Prostate gland (tissue), 2 donors: ENCODE results near the gene RIPOR2. TPM values are rescaled to one million over a fixed set of nuclear protein-coding genes. Genes with fewer than 3 reads are reported as not detected.
"Not testable (repeated sequence)": the region's sequence is repeated elsewhere in the genome, so short reads cannot be mapped to it uniquely, and the experiment has no call there.

Experiments
- DNase-seq: peaks from one replicate; pipeline ENCODE4 v3.0.0-alpha.2; 2019; ENCODE audit warnings: low spot score
- H3K27ac ChIP-seq, 2 donors: fragments of 200-600 bp; sonication (generic); 2 replicates each; pipeline ENCODE4 v1.5.1; 2017 to 2019
- H3K27me3 ChIP-seq: fragments of 200-600 bp; sonication (generic); replicated peaks from 2 replicates; pipeline ENCODE4 v1.5.1; 2019; ENCODE audit not compliant: insufficient read depth
- H3K36me3 ChIP-seq, 2 donors: fragments of 200-600 bp; sonication (generic); 1 replicate in 1 of 2; 2 replicates in 1 of 2; pipeline versions ENCODE4 v1.5.1 to v1.8.1; 2017 to 2019
- H3K4me1 ChIP-seq: fragments of 200-600 bp; sonication (generic); replicated peaks from 2 replicates; pipeline ENCODE4 v1.5.1; 2019
- H3K4me3 ChIP-seq, 2 donors: fragments of 200-600 bp; sonication (generic); 2 replicates each; pipeline ENCODE4 v1.5.1; 2017 to 2019
- H3K9me3 ChIP-seq: fragments of 200-600 bp; sonication (generic); 2 replicates; pipeline ENCODE4 v1.5.1; 2017
- POLR2A ChIP-seq: fragments of 450-650 bp; IDR thresholded peaks from one replicate; pipeline ENCODE4 v1.6.1; 2016; ENCODE audit warnings: antibody characterized with exemption, mild to moderate bottlenecking
- POLR2AphosphoS5 ChIP-seq: sonication (generic); formaldehyde crosslinking; IDR thresholded peaks from one replicate; pipeline ENCODE4 v1.6.1; 2017; ENCODE audit warnings: antibody characterized with exemption
- WGBS: methylation state at CpG from one replicate; pipeline ENCODE4 v1.1.5; 2018; 5-methylcytosine and 5-hydroxymethylcytosine counted together
- intact Hi-C: fragments of 100-400 bp; cut with DNase I; formaldehyde crosslinking; loops from one replicate; pipeline ENCODE4 v1.14.2; 2022
- total RNA-seq, 2 donors: library from RNA; depleted of rRNA; stranded (reverse); fragments of >200 nt; gene quantifications; one replicate each; pipeline ENCODE4 v1.1.0, GENCODE V29; 2016
- TF ChIP-seq, protein P1 (sequence below), 4 experiments: fragments of 200-600 bp in 2 of 4; fragments of 450-650 bp in 2 of 4; sonication (generic) in 2 of 4; IDR thresholded peaks; 1 replicate in 3 of 4; 2 replicates in 1 of 4; pipeline ENCODE4 v1.5.1; 2016 to 2019; ENCODE audit warnings: antibody characterized with exemption in 4 of 4, mild to moderate bottlenecking in 2 of 4, moderate library complexity in 2 of 4

RIPOR2 gene
- total RNA-seq, 2 donors from 2014 or later = 16.1 to 23.7 TPM

DNA sequence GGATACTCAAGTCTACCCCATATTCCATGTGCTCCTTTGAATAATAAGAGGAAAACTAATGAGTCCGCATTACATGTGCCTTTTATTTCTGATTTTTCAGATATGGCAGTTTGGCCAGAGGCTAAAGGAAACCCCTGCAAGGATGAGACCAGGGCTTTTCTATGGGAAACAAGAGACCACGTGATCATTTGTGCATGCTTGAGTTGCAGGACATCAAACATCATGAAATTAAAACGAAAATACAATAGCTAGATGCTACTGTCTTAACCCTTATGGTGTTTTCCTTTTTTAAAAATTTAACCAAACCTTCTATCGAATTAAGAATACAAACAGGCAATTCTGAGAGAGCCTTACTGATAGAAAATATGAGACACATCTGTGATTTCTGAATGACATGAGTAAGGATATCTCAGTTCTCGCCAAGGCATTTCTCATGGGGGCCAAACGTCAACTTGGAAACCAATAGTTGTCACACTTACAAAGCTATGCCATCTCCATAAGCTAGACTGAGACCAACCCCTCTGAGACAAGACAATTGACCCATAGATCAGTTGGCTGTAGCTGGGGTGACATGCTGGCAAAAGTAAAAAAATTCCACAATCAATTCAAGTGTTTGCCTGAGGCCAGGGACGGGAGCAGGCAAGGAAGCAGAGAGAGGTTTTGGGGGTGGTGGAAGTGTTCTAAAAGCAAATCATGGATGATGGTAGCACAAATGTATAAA, 52.8 kb downstream of the RIPOR2 start:
- no peak overlapping the region for H3K27ac ChIP-seq
- intact Hi-C loops = no loop called here
- no peaks in the 10 kb centered on the region for H3K36me3 ChIP-seq
- DNase-seq = no peak
- no peaks in the 10 kb centered on the region for H3K9me3 ChIP-seq
- no peak for TF ChIP-seq POLR2A
- TF ChIP-seq POLR2AphosphoS5 = no peak
- TF ChIP-seq, protein P1, sequence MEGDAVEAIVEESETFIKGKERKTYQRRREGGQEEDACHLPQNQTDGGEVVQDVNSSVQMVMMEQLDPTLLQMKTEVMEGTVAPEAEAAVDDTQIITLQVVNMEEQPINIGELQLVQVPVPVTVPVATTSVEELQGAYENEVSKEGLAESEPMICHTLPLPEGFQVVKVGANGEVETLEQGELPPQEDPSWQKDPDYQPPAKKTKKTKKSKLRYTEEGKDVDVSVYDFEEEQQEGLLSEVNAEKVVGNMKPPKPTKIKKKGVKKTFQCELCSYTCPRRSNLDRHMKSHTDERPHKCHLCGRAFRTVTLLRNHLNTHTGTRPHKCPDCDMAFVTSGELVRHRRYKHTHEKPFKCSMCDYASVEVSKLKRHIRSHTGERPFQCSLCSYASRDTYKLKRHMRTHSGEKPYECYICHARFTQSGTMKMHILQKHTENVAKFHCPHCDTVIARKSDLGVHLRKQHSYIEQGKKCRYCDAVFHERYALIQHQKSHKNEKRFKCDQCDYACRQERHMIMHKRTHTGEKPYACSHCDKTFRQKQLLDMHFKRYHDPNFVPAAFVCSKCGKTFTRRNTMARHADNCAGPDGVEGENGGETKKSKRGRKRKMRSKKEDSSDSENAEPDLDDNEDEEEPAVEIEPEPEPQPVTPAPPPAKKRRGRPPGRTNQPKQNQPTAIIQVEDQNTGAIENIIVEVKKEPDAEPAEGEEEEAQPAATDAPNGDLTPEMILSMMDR (IDR thresholded peaks at IDR 0.05) = no peak
- 86% methylated on average over 7 of the region's 7 CpGs for WGBS
- H3K4me3 ChIP-seq = no peak overlapping the region
- no peaks in the 10 kb centered on the region for H3K27me3 ChIP-seq
- no peaks in the 10 kb centered on the region for H3K4me1 ChIP-seq

DNA sequence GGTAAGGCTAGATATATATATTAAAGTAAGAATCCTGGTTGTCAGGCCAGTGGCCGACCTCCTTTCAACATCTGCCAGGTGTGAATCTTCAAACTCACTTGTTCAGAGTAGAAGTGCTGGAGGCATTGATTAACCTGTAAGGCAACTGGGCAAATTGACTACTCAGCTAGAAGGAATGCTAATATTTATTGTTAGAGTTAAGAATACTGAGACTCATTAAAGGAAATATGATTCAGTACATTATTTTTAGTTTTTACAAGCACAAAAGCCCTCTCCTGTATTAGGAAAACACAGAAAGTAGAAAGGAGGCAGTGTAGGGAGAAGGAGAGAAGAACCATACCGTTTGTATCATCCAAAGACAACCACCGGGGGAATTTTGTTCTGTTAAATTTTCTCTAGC, 53.5 kb downstream of the RIPOR2 start:
- WGBS = 56% methylated on average over 3 of the region's 3 CpGs
- H3K4me3 ChIP-seq = no peak overlapping the region
- H3K4me1 ChIP-seq = no peaks in the 10 kb centered on the region
- no peaks in the 10 kb centered on the region for H3K9me3 ChIP-seq
- H3K36me3 ChIP-seq = no peaks in the 10 kb centered on the region
- no peaks in the 10 kb centered on the region for H3K27me3 ChIP-seq
- H3K27ac ChIP-seq = no peak overlapping the region
- TF ChIP-seq, protein P1 (IDR thresholded peaks at IDR 0.05) = no peak
- TF ChIP-seq POLR2AphosphoS5 (no peak), POLR2A (no peak)
- no peak for DNase-seq
- intact Hi-C loops = no loop called here

DNA sequence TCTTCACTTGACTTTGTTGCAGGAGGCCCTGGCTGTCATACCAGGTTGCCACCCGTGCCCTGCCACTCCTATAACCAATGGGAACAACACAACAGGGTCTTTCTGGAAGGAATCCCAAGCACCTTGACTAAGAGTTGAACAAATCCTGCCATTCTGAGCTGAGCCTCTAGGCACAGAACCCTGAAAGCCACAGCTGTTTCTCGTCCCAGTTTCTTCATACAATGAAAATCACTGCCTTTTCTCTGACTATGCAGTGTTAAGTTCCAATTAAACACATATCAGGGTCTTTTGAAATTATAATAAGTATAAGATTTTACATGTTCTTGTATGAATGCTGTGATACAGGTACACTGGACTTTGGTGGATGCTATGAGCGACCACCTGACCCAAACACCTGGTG, 54.4 kb downstream of the RIPOR2 start:
- intact Hi-C loops = no loop called here
- no peak overlapping the region for H3K4me3 ChIP-seq
- no peaks in the 10 kb centered on the region for H3K9me3 ChIP-seq
- no peaks in the 10 kb centered on the region for H3K27me3 ChIP-seq
- 94% methylated on average over 3 of the region's 3 CpGs for WGBS
- TF ChIP-seq, protein P1 (IDR thresholded peaks at IDR 0.05) = no peak
- no peak for TF ChIP-seq POLR2A
- no peaks in the 10 kb centered on the region for H3K4me1 ChIP-seq
- H3K27ac ChIP-seq = no peak overlapping the region
- no peak for DNase-seq
- H3K36me3 ChIP-seq = no peaks in the 10 kb centered on the region

DNA sequence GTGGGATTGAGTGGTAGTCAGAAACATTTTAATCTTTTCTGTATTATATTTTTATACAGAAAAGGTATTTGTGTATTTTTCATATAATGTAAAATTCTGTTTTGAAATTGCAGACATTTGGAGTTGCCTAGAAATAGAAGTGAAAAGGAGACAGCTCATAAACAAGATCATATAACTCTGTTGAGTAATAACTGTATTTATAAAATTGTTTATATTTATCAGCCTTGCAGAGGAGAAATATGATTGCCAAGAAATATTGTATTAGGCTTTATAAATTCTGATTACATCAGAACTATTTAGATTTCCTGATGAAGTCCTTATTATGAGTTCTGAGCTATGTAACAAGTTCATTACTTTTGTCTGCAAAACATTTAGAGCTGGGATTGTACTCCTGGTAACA, 55.3 kb downstream of the RIPOR2 start:
- H3K9me3 ChIP-seq = no peaks in the 10 kb centered on the region
- H3K27ac ChIP-seq = no peak overlapping the region
- no peaks in the 10 kb centered on the region for H3K36me3 ChIP-seq
- no peak for DNase-seq
- H3K4me1 ChIP-seq = no peaks in the 10 kb centered on the region
- no peak for TF ChIP-seq POLR2A
- no peak for TF ChIP-seq POLR2AphosphoS5
- H3K27me3 ChIP-seq = no peaks in the 10 kb centered on the region
- H3K4me3 ChIP-seq = no peak overlapping the region
- intact Hi-C loops = no loop called here

DNA sequence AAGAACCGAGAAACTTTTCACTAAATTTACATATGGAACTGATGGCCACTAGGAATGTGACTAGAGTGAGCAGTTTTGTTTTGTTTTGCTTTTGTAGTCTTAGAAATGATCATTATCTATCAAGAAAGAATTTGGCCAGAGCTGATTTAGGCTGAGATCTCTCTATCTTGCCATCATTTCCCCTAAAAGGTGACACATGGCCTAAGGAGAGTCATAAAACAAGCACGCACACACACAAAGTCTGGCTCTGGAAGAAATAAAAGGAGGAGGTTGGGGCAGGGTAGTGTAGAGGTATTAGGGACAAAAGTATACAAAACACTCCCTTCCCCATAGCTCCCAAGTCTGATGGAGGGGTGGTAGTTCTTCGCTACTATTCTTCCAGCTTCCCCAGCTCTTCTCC, 56.4 kb downstream of the RIPOR2 start:
- Histone ChIP-seq H3K27me3 (no peaks in the 10 kb centered on the region), H3K4me1 (no peaks in the 10 kb centered on the region), H3K27ac (no peak overlapping the region), H3K36me3 (no peaks in the 10 kb centered on the region), H3K4me3 (no peak overlapping the region), H3K9me3 (no peaks in the 10 kb centered on the region)
- intact Hi-C loops = no loop called here
- TF ChIP-seq, protein P1 (IDR thresholded peaks at IDR 0.05) = no peak
- no peak for TF ChIP-seq POLR2AphosphoS5
- TF ChIP-seq POLR2A = no peak
- no peak for DNase-seq
- 70% methylated on average over 3 of the region's 3 CpGs for WGBS

DNA sequence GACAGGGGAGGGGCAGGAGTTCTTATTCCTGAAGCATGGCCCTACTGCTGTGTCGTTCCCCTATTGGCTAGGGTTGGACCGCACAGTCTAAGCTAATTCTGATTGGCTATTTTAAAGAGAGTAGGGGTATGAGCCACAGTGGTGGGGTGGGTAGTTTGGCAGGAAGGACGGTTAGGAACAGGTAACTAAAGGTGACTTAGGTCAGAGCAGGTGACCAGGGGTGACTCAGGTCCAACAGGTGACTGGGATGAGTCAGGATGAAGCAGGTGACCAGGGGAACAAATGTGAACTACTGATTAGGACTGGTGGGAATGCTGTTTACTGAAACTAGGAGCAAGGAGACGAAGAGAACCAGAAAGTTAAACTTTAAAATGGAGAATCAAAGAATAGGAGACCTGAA, 58.0 kb downstream of the RIPOR2 start:
- H3K4me1 ChIP-seq, H3K4me3 ChIP-seq, DNase-seq, H3K36me3 ChIP-seq, intact Hi-C loops, H3K9me3 ChIP-seq, H3K27me3 ChIP-seq, H3K27ac ChIP-seq: not testable (repeated sequence)
- WGBS = 90% methylated on average over 4 of the region's 4 CpGs
